Measurements from ENCODE around the gene GRIK3. TPM values are rescaled to one million over a fixed set of nuclear protein-coding genes. Genes with fewer than 3 reads are reported as not detected.

Gene GRIK3
- total RNA-seq, 2 donors from 2014 or later: 0.30 to 0.55 TPM

DNA sequence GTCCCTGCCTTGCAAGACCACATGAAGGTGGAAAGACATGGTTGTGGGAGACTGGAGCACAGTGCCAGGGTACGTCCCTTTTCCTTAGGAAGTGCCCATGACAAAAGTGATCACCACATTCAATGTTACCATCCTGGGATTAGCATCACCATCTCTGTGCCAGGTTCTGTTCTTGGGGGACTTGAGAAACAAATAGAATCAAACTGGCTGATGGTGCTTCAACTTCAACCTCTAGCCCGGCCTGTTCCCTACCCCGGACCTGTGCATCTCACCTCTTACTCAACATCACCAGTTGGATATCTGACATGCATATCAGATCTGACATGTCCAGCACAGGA, 153.3 kb downstream of the GRIK3 start:
- Histone ChIP-seq H3K4me1 (no peaks in the 10 kb centered on the region), H3K9me3 (no peaks in the 10 kb centered on the region), H3K36me3 (no peaks in the 10 kb centered on the region), H3K4me3 (no peak overlapping the region), H3K27ac (no peak overlapping the region), H3K27me3 (no peaks in the 10 kb centered on the region)
- TF ChIP-seq, protein P1, sequence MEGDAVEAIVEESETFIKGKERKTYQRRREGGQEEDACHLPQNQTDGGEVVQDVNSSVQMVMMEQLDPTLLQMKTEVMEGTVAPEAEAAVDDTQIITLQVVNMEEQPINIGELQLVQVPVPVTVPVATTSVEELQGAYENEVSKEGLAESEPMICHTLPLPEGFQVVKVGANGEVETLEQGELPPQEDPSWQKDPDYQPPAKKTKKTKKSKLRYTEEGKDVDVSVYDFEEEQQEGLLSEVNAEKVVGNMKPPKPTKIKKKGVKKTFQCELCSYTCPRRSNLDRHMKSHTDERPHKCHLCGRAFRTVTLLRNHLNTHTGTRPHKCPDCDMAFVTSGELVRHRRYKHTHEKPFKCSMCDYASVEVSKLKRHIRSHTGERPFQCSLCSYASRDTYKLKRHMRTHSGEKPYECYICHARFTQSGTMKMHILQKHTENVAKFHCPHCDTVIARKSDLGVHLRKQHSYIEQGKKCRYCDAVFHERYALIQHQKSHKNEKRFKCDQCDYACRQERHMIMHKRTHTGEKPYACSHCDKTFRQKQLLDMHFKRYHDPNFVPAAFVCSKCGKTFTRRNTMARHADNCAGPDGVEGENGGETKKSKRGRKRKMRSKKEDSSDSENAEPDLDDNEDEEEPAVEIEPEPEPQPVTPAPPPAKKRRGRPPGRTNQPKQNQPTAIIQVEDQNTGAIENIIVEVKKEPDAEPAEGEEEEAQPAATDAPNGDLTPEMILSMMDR (IDR thresholded peaks at IDR 0.05): no peak
- no peak for DNase-seq (ENCODE audit: low spot score)

DNA sequence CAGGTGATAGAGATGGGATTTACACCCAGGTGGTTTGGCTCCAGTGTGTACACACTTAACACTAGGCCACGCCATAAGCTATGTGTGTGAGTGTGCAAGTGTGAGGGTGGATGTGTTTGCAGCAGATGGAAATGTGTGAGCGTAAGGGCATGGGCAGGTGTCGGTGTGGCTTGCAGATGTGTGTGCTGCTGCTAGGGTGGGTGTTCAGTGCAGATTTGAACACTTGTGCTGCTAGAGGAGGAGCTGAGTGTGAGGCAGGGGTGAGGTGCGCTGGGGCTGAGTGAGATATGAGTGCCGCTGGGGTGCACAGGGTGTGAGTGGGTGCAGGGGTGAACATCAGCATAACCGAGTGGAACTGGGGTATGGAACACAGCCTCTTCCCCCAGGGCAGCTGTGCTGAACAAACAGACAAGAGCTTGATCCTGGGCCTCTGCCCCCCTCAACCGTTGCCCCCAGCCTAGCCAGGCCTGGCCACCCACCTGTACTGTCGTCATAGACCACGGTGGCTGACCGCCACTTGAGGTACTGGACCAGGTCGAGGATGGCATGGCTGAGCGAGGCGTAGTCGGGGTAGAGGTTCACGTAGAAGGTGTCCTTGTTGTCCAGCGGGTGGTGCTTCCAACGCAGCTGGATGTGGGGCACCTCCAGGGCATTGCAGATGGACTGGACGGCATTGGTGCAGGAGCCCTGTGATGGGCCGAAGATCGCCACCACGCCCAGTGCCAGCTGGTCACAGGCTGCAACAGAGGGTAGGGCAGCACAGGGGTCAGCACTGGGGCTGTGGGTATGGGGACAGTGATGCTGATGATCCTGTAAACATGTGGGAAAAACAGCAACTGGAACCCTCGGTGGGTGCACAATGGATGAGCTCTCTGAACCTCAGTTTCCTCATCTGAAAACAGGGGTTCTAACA, 153.9 kb downstream of the GRIK3 start:
- no peak overlapping the region for H3K27ac ChIP-seq
- DNase-seq (ENCODE audit: low spot score): peak; percentile 38
- H3K36me3 ChIP-seq: no peaks in the 10 kb centered on the region
- no peaks in the 10 kb centered on the region for H3K4me1 ChIP-seq
- no peaks in the 10 kb centered on the region for H3K9me3 ChIP-seq
- no peaks in the 10 kb centered on the region for H3K27me3 ChIP-seq
- no peak overlapping the region for H3K4me3 ChIP-seq
- TF ChIP-seq, protein P1 (IDR thresholded peaks at IDR 0.05): no peak

DNA sequence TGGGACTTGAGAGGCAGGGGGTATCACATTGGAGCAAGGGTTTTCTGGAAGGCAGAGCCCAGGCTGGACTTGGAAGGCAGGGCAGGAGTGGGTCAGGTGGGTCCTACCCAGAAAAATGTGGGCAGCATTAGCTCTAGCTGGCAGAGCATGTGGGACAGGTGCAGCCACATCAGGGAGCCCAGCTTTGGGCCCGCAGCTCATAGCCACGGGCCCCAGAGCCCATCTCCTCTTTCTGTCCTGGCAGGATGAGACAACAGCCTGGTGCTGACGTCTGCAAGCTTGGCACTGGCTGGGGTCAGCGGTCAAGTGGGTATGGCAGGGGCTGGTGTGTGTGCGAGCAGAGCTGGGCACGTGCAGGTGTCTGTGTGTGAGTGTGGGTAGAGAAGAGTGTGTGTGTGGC, 154.7 kb downstream of the GRIK3 start:
- TF ChIP-seq, protein P1 (IDR thresholded peaks at IDR 0.05): no peak
- DNase-seq (ENCODE audit: low spot score): peak; percentile 49

DNA sequence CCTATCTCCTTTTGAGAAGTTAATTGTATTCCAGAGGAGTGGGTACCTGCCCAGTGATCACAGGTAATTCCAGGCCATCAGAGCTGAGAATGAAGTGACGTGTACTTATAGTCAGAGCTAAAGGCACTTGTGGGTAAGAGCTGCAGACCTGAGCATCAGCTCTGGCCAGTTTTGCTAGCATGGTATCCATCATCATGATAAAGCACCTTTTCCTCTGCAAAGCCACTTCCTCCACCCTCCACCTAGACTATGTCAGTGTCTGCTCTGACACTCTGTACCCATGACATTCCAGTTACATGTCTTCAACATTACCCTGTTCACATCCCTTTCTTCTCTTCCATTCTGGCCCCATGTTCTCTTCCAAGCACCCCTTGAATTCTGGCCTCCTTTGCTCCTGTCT, 157.3 kb downstream of the GRIK3 start:
- H3K36me3 ChIP-seq: no peaks in the 10 kb centered on the region
- TF ChIP-seq, protein P1 (IDR thresholded peaks at IDR 0.05): no peak
- H3K4me3 ChIP-seq: no peak overlapping the region
- no peaks in the 10 kb centered on the region for H3K4me1 ChIP-seq
- peak; percentile 5 for DNase-seq (ENCODE audit: low spot score)
- no peaks in the 10 kb centered on the region for H3K27me3 ChIP-seq
- H3K9me3 ChIP-seq: no peaks in the 10 kb centered on the region
- H3K27ac ChIP-seq: no peak overlapping the region

More for the DNA sequence above, 154.7 kb downstream of the GRIK3 start:
- H3K4me1 ChIP-seq: no peaks in the 10 kb centered on the region
- no peaks in the 10 kb centered on the region for H3K36me3 ChIP-seq
- no peak overlapping the region for H3K27ac ChIP-seq
- no peaks in the 10 kb centered on the region for H3K27me3 ChIP-seq
- no peaks in the 10 kb centered on the region for H3K9me3 ChIP-seq
- no peak overlapping the region for H3K4me3 ChIP-seq

DNA sequence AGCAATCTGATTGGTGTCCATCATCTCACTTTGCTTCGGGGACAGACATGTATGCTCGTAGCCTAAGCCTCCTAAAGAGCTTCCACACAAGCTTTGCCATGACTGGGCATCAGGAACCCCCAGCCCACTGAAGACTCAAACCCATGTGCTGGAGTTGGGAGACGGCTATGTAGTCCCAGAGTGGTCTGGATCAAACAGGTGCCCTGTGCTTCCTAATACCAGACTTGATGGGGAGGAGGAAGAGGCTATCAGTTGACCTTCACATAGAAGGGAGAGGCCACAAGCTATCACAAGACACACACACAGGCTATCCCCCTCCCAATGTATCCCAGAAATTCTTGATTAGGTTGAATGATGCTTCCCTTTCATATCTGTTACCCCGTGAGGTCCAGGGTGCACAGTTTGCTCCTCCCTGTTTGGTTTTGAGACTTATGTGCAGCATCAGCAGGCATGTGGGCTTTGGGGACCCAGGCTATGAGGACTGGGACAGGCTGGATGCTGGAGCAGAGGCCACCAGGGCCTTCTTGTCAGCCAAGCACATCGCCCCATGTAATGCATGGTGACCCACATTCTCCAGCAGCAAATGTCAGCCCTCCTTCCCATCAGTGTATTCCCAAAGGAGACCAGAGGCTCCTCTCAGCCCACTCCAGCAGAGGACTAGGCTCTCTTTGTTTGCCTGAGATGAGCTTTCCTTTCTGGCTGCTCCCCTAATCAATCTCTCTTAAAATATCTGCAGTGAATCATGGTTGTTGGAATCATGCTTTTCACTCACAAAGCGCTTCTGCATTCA, 159.8 kb downstream of the GRIK3 start:
- Histone ChIP-seq H3K27ac (no peak overlapping the region), H3K4me1 (no peaks in the 10 kb centered on the region), H3K27me3 (no peaks in the 10 kb centered on the region), H3K36me3 (no peaks in the 10 kb centered on the region), H3K9me3 (no peaks in the 10 kb centered on the region), H3K4me3 (no peak overlapping the region)
- DNase-seq (ENCODE audit: low spot score): no peak
- TF ChIP-seq, protein P1 (IDR thresholded peaks at IDR 0.05): no peak
